IPS-NIHi7 (cell line): ENCODE data around the gene AMOTL1.
"Not testable (repeated sequence)": the region's sequence is repeated elsewhere in the genome, so short reads cannot be mapped to it uniquely, and the experiment has no call there.

Source experiments
- DNase-seq: peaks from one replicate; pipeline ENCODE4 v3.0.0; 2012; ENCODE audit warnings: mixed read lengths; ENCODE audit errors: extremely low spot score

Gene AMOTL1

DNA sequence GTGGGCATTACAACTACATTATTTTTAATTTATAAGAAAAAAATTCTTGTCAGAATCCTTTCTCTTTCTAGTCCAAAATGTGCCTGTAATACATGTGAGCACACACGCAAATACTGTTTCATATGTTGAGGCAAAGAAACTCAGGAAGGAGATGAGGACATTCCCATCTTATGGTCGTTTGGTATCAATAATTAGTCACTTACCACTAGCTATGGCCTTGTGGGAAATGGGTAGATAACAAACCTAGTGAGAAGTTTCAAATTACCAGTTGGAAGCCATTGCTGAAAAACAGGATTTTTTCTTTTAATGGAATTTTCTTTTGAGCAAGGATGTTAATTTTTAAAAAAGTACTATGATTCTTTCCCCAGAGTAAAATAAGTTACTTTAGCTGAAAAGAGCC, 25.7 kb downstream of the AMOTL1 start:
- DNase-seq, result no peak

DNA sequence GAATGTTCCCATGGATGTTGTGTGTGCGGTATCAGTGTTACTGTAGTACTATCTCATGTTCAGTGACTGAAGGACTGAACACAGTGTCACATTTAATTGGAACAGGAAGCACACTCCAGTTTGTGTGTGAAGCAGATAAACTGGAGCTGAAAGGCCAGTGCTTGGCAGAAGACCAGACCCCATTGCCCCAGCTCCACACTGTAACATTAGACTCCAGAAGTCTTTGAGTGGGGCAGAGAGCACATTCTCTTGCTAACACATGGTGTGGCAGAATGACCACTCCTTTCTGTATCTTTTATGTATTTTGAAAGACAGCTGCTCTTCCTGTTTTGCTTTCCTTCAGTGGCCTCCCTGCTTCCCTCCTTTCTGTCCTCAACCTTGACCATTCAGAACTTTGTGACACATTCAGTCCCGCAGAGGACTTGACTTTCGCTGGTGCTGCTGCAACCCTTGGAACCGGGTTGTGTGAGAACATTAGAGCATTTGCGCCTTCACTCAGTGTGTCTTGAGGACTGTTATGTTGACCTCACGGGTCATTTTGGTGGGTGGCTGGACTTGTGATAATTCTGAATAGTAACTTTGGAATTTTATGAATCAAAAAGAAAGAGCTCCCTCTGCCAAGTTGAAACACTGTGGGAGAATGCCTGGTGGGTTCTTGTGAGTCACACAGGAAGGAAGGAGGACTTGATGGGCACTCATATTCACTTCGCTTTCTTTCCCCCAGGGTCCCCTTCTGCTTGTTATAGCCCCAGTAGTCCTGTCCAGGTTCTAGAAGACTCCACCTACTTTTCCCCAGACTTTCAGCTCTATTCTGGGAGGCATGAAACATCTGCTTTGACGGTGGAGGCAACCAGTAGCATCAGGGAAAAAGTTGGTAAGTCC, 26.4 kb downstream of the AMOTL1 start:
- DNase-seq, result no peak

DNA sequence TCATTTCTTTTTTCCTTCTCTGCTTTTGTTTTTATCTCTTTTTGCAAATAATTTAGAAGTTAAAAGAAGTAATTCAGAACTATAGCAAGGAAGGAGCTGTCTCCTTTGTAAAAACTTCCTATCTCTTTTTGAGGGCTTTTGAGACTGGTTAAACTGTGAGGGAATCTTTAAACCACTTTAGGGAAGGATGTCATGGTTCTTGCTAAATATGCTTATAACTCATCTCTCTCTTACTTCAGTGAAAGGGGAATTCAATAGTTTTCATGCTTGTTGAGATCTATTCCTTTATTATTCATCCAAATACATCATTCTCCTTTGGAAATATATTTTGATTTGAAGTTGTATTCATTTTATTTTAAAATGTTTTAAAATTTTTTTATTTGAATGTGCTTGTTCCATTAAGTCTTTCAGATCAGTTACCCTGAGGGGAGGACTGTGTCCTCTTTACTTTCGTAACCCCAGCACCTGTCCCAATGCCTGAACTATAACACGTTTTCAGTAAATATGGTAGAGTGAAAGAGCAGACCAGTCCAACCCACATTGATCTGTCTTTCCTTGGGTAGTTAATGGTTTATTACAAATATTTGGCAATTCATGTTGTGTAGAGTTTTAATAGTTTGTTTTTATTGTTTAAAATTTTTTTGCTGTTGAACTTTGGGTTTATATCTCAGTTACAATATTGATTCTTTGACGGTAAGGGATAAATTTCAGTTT, 27.5 kb downstream of the AMOTL1 start:
- DNase-seq, result no peak

DNA sequence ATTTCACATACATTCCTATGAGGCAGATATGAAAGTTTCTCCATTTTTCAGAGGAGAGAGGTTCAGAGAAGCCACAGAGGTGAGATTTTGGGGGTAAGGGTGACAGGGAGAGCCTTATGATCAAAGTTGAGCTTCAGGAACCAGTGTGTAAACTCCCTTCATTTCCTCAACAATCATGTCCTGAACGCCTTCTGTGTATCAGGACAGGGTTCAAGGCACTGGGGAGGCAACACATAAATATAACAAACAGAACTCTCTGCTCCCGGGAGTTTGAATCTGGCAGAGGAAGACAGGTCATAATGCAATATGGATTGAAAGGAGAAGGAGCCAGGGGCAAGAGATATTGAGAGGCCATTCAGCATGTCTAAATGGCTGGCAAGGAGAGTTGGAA, 28.0 kb downstream of the AMOTL1 start:
- DNase-seq, result no peak

DNA sequence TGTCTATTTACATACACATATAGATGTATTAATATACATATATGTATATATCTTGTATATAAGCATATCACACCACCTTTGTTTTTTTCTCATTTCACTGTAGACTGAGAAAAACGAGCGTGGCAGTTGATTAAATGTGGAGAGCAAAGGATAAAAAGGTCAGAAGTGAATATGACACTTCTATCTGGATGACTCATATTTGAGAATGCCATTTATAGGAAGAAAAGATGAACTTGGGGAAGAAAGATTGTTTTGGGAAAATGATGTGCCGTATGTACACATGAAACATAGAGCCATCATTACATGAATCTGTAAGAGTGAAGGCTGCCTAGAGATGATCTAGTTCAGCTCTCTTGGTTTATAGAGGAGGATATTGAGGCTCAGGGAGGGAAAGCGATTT, 28.7 kb downstream of the AMOTL1 start:
- DNase-seq, result no peak

DNA sequence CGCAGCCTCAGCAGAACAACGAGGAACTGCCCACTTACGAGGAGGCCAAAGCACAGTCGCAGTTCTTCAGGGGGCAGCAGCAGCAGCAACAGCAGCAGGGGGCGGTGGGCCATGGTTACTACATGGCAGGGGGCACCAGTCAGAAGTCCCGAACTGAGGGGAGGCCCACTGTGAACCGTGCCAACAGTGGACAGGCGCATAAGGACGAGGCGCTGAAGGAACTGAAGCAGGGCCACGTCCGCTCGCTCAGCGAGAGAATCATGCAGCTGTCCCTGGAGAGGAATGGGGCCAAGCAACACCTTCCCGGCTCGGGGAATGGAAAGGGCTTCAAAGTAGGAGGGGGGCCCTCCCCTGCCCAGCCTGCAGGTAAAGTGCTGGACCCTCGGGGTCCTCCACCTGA, 31.6 kb downstream of the AMOTL1 start:
- DNase-seq, result no peak

DNA sequence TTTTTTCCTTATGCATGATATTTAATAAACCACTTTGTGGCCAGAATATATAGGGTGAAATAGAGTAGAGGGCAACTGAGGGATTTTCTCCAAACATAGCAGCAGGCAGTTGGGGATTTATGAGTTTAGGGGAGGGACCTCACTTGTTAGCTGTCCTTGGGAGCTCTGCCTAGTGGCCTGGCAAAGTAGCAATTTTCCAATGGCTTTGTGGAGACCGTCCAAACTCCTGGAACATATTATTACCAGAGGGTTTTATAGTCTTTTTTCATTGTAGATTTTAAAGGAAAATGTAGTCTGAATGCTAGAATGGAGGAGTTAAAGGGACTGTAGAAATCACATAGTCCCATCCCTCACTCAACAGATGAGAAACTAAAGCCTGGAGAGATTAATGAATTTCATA, 32.3 kb downstream of the AMOTL1 start:
- no peak for DNase-seq

DNA sequence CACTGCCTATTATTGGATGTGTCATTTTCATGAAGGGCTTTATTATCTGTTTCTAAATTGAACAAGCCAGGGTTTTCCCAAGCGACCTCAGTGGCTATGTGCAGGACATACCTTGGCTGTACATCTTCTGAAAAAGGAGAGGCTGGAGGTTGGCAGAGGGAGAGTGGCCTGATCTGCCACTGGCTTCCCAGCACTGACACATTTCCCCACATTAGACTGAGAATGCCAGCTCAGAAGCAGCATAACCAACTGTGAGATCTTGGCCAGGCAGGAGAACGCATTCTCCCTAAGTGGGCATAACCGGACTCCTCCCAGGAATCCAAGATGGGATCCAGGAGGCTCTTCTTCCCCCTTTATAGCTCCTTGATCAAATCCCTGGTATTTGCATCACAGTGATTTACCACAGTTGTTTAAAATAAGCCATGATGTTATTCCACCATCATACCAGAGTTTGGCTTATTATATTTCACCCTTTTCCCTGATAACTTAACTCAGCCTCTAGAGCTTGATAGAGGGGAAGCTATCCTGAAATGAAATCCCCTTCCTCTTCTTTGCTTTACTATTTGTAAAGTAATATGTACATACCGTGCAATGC, 33.8 kb downstream of the AMOTL1 start:
- DNase-seq, result no peak

DNA sequence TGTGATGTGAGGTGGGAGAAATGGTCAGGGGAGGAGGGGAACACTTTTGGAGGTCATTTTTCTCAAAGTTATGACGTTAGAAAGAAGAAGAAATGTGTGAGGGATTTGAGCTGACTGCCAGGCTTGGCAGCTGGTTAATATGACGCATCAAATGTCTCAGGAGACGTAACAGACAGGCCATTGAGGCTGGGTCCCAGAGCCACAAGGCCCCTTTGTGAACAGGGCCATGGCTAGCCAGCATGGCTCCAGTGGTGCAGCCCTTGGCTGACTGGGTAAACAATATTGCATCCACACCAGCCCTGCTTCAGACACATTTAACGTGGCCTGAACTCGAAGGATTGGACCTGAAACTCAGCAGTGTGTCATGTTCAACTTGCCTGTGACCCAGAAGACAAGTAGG, 34.3 kb downstream of the AMOTL1 start:
- no peak for DNase-seq

DNA sequence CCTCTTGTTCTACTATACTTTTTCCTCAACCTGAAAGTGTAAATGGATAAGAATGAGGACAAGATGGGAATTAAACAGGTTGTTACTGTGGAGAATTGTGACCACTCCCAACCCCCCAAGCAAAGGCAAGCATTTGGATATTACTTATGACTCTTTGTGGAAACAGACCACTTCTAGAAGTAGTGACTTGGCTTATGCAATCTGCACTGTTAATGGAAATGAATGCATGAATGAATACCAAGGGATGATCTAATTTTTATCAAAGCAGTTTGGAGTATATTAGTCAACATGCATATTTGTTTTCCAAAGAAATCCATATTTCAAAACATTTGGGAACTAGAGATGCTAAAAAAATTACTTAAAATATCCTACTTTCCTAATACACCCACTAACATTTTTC, 35.3 kb downstream of the AMOTL1 start:
- no peak for DNase-seq

DNA sequence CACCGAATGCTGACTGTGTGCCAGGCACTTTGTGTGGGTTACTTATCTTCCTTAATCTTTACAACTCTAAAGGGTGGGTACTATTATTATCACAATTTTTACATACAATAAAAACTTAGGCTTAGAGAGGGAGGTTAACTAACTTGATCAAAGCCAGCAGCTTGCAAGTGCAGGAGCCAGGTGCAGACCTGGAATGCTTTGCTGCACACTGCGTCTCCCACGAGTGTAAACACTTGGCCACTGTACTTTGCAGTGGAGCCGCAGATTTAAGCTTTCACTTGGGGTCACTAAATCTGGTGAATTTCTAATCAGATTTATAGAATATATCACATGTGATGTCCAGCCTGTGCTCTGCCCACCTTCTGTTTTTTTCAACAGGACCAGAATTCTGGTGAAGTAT, 36.7 kb downstream of the AMOTL1 start:
- no peak for DNase-seq

DNA sequence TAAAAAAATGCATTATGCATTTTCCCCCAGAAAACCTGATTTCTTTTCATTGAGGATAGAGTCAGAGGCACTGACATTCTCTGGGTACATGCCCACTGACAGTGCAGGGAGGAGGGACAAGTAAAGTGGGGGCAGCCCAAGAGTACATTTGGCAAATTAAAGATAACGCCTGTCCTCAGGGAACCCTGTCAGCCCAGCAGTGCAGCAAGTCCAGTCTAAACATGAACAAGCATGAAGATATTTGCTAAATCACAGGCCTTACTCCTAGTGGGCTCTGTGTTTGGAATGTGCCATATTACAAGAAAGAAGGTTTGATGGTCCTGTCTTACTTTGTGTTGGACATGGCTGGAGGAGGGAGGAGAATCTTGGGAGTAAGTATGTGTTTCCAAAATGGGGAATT, 37.9 kb downstream of the AMOTL1 start:
- no peak for DNase-seq

DNA sequence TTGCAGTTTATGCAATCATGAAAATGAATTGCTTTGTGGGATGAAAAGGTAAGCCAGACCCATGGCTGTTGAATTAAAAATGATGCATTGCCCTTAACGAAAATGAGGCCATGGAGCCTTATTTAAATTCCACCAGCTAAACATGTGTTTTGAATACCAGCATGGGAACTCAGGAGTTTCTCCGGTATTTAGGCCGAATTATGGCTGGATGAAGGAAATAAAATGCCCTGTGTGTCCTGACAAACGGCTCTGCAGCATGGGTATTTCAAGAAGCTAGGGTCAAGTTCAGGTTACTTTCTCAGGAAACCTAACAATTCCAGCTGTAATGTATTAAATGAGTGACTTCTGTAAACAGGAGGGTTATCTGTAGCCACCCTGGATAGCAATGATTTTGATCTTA, 38.3 kb downstream of the AMOTL1 start:
- no peak for DNase-seq

DNA sequence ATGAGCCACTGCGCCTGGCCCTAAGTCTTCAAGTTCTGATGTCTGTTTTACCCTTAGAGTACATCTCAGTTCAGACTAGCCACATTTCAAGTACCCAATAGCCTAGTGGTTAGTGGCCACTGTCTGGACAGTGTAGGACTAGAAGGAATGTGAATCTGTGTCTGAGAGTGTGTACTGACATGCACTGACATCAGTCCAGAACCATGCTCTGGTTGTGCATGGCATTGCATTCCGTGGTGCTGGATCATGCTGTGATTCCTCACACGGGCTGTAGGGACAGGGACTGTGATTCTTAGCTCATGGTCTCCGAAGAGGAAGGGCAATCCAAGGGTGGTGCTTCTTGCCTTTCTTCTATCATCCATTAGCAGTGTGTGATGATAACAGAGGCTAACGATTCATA, 41.1 kb downstream of the AMOTL1 start:
- no peak for DNase-seq

DNA sequence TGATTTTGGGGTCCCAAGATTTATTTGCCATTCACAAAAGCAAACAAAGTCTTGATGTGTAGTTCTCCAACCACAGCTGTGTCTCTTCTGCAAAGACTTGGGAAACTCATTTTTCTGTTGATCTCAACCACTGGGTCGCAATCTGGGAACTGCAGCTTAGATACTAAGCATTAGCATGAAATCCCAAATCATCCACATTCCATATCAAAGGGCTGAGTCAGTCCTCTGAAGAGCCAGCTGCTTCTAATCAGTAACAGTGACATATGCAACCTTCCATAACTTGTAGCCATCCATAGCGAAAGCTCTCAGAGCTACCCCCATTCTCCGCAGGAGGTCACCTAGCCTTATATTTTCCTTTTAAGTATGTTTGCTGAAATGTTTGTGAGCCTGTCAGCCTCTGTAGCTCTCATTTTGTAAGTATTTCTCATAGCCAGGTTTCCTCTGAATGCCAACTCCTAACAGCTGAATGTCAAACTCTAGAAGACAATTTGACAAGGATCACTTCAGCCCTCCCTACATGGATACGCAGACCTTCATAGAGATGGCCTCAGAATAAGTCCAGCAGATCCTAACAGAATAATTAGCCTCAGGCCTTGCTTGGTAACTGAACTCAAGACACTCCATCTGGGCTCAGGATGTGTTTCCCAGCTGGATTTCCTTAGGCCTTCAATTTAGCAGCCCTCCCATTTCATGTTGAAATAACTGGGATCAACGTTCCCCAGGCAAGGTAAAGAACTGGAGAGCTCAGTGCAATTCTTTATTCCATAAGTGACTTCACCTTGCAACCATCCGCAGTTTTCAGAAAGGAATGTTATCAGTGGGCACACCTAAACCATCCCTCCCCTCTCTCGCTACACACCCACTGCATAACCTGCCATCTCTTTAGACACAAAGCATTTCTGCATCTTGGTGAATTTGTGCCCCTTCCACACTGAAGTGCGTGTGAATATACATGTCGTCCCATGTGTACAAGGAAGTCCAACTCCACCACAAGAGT, 44.9 kb downstream of the AMOTL1 start:
- DNase-seq, result not testable (repeated sequence)

DNA sequence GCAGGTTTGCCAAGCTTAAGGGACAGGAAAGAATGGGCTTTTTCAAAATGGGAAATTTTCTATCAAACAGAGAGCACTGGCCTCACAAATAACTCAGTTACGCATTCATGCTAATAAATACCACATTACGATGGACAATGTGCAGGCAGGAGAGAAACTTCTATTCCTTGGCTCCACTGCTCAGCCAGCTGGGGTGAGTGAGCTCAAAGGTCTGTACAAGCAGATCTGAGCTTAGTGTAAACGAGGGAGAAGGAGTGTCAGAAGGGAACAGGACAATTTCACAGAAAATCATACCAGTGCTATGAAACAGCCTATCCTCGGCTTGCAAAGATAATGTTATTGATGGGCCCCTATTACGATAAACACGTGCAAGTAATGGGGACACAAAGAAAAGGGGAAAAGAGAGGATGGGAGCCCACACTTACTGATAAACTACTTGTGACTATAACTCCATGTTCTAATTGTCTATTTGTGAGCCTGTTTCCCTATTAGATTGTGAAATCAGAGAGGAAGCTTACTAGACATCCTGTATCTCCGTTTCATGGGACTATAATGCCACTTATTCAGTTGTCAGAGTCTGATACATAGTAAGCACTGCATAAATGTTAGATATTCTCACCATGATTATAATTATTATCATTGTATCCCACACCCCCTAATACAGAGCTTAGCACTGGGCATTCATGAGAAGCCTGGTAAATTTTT, 46.3 kb downstream of the AMOTL1 start:
- DNase-seq, result no peak

DNA sequence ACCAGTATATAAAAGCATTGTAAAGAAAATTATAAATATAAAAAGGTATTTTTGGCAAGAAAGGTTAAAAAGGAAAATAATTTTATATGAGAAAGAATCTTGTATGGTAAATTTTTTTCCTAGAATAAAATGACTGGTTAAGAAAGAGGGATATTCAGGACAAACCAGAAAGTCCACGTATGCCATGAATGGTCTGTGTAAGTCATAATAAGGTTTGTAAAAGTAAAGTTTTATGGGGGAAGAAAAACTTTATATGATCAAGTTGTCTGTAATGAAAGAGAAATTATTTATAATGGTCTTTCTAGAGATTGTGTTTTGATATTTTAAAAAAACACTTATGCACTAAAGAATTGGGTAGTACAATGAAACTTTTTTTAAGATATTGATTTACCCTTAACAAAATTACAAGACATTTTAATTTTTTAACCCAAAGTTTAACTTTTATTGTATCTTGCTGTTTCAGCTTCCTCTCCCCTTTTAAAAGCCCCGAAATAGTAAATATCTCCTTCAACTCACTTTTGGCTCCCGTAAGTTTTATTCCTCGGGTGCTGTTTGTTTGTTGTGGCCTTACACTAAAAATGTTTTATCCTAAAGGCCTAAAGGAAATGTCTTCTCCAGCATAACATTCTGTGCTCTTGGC, 47.7 kb downstream of the AMOTL1 start:
- DNase-seq, result no peak

DNA sequence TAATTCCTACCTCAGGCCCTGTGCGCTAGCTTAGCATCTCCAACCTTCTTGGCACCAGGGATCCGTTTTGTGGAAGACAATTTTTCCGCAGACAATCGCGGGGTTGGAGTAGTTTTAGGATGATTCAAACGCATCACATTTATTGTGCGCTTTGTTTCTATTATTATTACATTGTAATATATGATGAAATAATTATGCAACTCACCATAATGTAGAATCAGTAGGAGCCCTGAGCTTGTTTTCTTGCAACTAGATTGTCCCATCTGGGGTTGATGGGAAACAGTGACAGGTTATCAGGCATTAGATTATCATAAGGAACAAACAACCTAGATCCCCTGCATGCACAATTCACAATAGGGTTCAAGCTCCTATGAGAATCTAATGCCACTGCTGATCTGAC, 52.3 kb downstream of the AMOTL1 start:
- no peak for DNase-seq

DNA sequence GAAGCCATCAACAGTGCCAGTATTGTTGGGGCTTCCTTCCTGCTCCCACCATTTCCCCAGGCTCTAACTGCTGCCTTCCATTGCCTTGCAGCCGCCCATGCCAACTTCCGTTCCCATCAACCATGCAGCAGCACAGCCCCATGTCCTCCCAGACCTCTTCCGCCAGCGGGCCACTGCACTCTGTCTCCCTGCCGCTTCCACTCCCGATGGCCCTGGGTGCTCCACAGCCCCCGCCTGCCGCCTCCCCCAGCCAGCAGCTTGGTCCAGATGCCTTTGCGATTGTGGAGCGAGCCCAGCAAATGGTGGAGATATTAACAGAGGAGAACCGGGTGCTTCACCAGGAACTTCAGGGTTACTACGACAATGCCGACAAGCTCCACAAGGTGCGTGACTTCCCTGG, 53.3 kb downstream of the AMOTL1 start:
- no peak for DNase-seq

DNA sequence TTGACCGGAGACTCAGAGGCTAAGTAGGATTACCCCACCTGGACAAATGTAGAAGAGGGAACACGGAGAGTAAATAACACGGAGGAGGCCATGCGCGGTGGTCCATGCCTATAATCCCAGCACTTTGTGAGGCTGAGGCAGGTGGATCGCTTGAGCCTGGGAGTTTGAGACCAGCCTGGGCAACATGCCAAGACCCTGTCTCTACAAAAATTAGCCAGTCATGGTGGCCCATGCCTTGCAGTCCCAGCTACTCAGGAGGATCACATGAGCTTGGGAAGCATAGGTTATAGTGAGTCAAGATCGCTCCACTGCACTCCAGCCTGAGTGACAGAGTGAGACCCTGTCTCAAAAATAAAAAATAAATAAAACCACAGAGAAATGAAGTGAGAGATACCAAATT, 53.9 kb downstream of the AMOTL1 start:
- no peak for DNase-seq
